ENCODE measurements around the gene LRMDA. TPM values are rescaled to one million over a fixed set of nuclear protein-coding genes. Genes with fewer than 3 reads are reported as not detected.
A peak's percentile ranks its signal among the peaks of the same experiment; 100 is the strongest.

LRMDA gene
- total and polyA plus RNA-seq, 2 of the 13 experiments (the other 11 are each of a cell fraction or from before 2014, with no cell fraction given), result 13.4 to 22.0 TPM

DNA sequence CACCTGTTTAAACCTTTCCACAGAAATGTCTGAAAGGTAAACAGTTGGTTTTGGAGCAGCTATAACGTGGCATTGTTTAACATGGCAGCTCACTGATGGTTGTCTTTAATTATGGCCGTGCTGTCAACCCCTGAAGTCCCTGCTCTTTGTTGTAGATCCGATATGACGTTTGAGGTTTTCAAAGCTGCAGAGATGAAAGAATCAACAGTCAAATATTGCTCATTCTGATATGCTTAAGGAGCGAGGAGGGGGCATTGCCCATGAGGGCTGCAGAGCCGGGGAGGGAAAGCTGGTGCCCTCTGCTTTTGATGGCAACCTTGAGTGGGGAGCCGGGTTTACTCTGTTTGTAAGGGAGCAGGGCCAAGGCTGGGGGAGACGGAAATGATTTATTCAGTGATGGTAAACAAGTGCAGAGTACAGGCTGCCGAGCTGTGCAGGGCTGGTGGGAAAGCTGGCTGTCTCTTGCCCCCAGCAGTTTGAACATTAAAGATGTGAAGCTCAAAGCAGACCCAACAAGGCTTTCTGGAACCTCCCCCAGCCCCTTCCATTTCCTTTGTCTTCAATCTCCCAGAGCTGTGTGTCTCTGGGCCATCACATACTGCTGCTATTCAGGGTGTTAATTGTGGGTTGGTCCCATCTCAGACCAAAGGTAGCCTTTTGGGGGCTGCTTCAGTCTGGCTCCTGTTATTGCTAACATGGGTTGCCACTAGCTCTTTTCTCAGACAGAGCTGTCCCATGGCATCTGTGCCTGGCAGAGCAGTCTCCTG is 345.5 kb downstream of the LRMDA start (continued):
- TF ChIP-seq, protein P1, sequence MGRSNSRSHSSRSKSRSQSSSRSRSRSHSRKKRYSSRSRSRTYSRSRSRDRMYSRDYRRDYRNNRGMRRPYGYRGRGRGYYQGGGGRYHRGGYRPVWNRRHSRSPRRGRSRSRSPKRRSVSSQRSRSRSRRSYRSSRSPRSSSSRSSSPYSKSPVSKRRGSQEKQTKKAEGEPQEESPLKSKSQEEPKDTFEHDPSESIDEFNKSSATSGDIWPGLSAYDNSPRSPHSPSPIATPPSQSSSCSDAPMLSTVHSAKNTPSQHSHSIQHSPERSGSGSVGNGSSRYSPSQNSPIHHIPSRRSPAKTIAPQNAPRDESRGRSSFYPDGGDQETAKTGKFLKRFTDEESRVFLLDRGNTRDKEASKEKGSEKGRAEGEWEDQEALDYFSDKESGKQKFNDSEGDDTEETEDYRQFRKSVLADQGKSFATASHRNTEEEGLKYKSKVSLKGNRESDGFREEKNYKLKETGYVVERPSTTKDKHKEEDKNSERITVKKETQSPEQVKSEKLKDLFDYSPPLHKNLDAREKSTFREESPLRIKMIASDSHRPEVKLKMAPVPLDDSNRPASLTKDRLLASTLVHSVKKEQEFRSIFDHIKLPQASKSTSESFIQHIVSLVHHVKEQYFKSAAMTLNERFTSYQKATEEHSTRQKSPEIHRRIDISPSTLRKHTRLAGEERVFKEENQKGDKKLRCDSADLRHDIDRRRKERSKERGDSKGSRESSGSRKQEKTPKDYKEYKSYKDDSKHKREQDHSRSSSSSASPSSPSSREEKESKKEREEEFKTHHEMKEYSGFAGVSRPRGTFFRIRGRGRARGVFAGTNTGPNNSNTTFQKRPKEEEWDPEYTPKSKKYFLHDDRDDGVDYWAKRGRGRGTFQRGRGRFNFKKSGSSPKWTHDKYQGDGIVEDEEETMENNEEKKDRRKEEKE (IDR thresholded peaks at IDR 0.05), result no peak
- no peak for TF ChIP-seq ZBTB37 (CRISPR knock-in tag; IDR thresholded peaks at IDR 0.05)
- no peak for TF ChIP-seq SRSF4 (IDR thresholded peaks at IDR 0.05; ENCODE audit: low read depth, low read length, poor library complexity, severe bottlenecking)
- peak; percentile 50; the same call in 1 of the 2 replicates for TF ChIP-seq ZNF362 (CRISPR knock-in tag; IDR thresholded peaks at IDR 0.05; ENCODE audit: borderline replicate concordance)
- TF ChIP-seq ZBTB44 (CRISPR knock-in tag; IDR thresholded peaks at IDR 0.05), result no peak
- TF ChIP-seq, protein P2, sequence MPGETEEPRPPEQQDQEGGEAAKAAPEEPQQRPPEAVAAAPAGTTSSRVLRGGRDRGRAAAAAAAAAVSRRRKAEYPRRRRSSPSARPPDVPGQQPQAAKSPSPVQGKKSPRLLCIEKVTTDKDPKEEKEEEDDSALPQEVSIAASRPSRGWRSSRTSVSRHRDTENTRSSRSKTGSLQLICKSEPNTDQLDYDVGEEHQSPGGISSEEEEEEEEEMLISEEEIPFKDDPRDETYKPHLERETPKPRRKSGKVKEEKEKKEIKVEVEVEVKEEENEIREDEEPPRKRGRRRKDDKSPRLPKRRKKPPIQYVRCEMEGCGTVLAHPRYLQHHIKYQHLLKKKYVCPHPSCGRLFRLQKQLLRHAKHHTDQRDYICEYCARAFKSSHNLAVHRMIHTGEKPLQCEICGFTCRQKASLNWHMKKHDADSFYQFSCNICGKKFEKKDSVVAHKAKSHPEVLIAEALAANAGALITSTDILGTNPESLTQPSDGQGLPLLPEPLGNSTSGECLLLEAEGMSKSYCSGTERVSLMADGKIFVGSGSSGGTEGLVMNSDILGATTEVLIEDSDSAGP (CRISPR knock-in tag; IDR thresholded peaks at IDR 0.05; ENCODE audit: borderline replicate concordance), result peak; percentile 90
- TF ChIP-seq, protein P3, sequence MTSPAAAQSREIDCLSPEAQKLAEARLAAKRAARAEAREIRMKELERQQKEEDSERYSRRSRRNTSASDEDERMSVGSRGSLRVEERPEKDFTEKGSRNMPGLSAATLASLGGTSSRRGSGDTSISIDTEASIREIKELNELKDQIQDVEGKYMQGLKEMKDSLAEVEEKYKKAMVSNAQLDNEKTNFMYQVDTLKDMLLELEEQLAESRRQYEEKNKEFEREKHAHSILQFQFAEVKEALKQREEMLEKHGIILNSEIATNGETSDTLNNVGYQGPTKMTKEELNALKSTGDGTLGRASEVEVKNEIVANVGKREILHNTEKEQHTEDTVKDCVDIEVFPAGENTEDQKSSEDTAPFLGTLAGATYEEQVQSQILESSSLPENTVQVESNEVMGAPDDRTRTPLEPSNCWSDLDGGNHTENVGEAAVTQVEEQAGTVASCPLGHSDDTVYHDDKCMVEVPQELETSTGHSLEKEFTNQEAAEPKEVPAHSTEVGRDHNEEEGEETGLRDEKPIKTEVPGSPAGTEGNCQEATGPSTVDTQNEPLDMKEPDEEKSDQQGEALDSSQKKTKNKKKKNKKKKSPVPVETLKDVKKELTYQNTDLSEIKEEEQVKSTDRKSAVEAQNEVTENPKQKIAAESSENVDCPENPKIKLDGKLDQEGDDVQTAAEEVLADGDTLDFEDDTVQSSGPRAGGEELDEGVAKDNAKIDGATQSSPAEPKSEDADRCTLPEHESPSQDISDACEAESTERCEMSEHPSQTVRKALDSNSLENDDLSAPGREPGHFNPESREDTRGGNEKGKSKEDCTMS (CRISPR knock-in tag; conservative IDR thresholded peaks at IDR 0.05), result no peak
- TF ChIP-seq ZNF225 (CRISPR knock-in tag; IDR thresholded peaks at IDR 0.05), result no peak
- peak; percentile 98 for TF ChIP-seq HNRNPL (IDR thresholded peaks at IDR 0.05; ENCODE audit: low read depth, low read length)
- TF ChIP-seq, protein P4, sequence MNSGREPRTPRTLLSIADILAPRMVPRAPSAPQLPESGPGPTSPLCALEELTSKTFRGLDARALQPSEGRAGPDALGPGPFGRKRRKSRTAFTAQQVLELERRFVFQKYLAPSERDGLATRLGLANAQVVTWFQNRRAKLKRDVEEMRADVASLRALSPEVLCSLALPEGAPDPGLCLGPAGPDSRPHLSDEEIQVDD (CRISPR knock-in tag; IDR thresholded peaks at IDR 0.05; ENCODE audit: borderline replicate concordance), result no peak
- no peak; the same call in 1 of the 2 replicates for TF ChIP-seq PHF8 (CRISPR knock-in tag; IDR thresholded peaks at IDR 0.05)
- no peak for TF ChIP-seq IKZF4 (CRISPR knock-in tag; IDR thresholded peaks at IDR 0.05; ENCODE audit: borderline replicate concordance, low read depth, not compliant biosample characterization)
- TF ChIP-seq SPEN (CRISPR knock-in tag; IDR thresholded peaks at IDR 0.05; ENCODE audit: low read depth), result peak; percentile 67; the same call in 1 of the 2 replicates
- peak; percentile 87 for TF ChIP-seq HMG20A (CRISPR knock-in tag; IDR thresholded peaks at IDR 0.05; ENCODE audit: borderline replicate concordance)

Measured in HepG2 (cell line).